ENCODE measurements around the gene F5.
"Not testable (repeated sequence)": the region's sequence is repeated elsewhere in the genome, so short reads cannot be mapped to it uniquely, and the experiment has no call there.

The F5 gene

GRCh38 chr1:169514566-169515270 lies 71.6 kb downstream of the F5 start:
- H3K9me3 Mint-ChIP-seq (ENCODE audit: low read depth), result no peaks in the 10 kb centered on the region
- H3K27ac Mint-ChIP-seq, result no peak overlapping the region
- H3K4me3 Mint-ChIP-seq, result no peak overlapping the region
- H3K4me1 Mint-ChIP-seq (ENCODE audit: low read depth), result peaks cover 4% of the 10 kb centered on the region
- H3K36me3 Mint-ChIP-seq, result peaks cover 45% of the 10 kb centered on the region
- no peaks in the 10 kb centered on the region for H3K27me3 Mint-ChIP-seq

GRCh38 chr1:169513208-169513607 lies 73.1 kb downstream of the F5 start:
- Mint-ChIP-seq H3K36me3 (peaks cover 36% of the 10 kb centered on the region), H3K27ac (no peak overlapping the region)

GRCh38 chr1:169511316-169512005 lies 74.8 kb downstream of the F5 start:
- Mint-ChIP-seq H3K9me3 (ENCODE audit: low read depth) (no peaks in the 10 kb centered on the region), H3K36me3 (peaks cover 29% of the 10 kb centered on the region), H3K27ac (no peak overlapping the region), H3K27me3 (no peaks in the 10 kb centered on the region), H3K4me1 (ENCODE audit: low read depth) (peaks cover 17% of the 10 kb centered on the region), H3K4me3 (no peak overlapping the region)

More at GRCh38 chr1:169513208-169513607, 73.1 kb downstream of the F5 start:
- Mint-ChIP-seq H3K9me3 (ENCODE audit: low read depth) (no peaks in the 10 kb centered on the region), H3K4me1 (ENCODE audit: low read depth) (peaks cover 16% of the 10 kb centered on the region), H3K4me3 (no peak overlapping the region), H3K27me3 (no peaks in the 10 kb centered on the region)

- no peak overlapping the region for H3K4me3 Mint-ChIP-seq
- no peaks in the 10 kb centered on the region for H3K27me3 Mint-ChIP-seq
- no peaks in the 10 kb centered on the region for H3K9me3 Mint-ChIP-seq (ENCODE audit: low read depth)
- no peak overlapping the region for H3K27ac Mint-ChIP-seq
- H3K36me3 Mint-ChIP-seq, result peaks cover 19% of the 10 kb centered on the region
- H3K4me1 Mint-ChIP-seq (ENCODE audit: low read depth), result peaks cover 17% of the 10 kb centered on the region
Measured at GRCh38 chr1:169510060-169510459, 76.2 kb downstream of the F5 start.

- Mint-ChIP-seq H3K9me3 (ENCODE audit: low read depth) (no peaks in the 10 kb centered on the region), H3K36me3 (peaks cover 13% of the 10 kb centered on the region), H3K27ac (no peak overlapping the region), H3K27me3 (no peaks in the 10 kb centered on the region), H3K4me3 (no peak overlapping the region), H3K4me1 (ENCODE audit: low read depth) (peaks cover 17% of the 10 kb centered on the region)
Measured at GRCh38 chr1:169509354-169509753, 76.9 kb downstream of the F5 start.

- peaks cover 15% of the 10 kb centered on the region for H3K36me3 Mint-ChIP-seq
- H3K4me1 Mint-ChIP-seq (ENCODE audit: low read depth), result peaks cover 17% of the 10 kb centered on the region
- no peaks in the 10 kb centered on the region for H3K9me3 Mint-ChIP-seq (ENCODE audit: low read depth)
- H3K27ac Mint-ChIP-seq, result no peak overlapping the region
- no peaks in the 10 kb centered on the region for H3K27me3 Mint-ChIP-seq
- peak overlapping the region; percentile 14 for H3K4me3 Mint-ChIP-seq
Measured at GRCh38 chr1:169508432-169509338, 77.6 kb downstream of the F5 start.

- Mint-ChIP-seq H3K27ac (no peak overlapping the region), H3K9me3 (ENCODE audit: low read depth) (no peaks in the 10 kb centered on the region), H3K27me3 (no peaks in the 10 kb centered on the region), H3K4me3 (no peak overlapping the region), H3K4me1 (ENCODE audit: low read depth) (peaks cover 17% of the 10 kb centered on the region), H3K36me3 (peaks cover 8% of the 10 kb centered on the region)
Measured at GRCh38 chr1:169507413-169507812, 78.9 kb downstream of the F5 start.

- not testable (repeated sequence) for H3K27me3 Mint-ChIP-seq; H3K4me3 Mint-ChIP-seq; H3K4me1 Mint-ChIP-seq (ENCODE audit: low read depth); H3K9me3 Mint-ChIP-seq (ENCODE audit: low read depth); H3K36me3 Mint-ChIP-seq; H3K27ac Mint-ChIP-seq
Measured at GRCh38 chr1:169503601-169504000, 82.7 kb downstream of the F5 start.

- Mint-ChIP-seq H3K9me3 (ENCODE audit: low read depth) (no peaks in the 10 kb centered on the region), H3K4me1 (ENCODE audit: low read depth) (peaks cover 2% of the 10 kb centered on the region), H3K27me3 (no peaks in the 10 kb centered on the region), H3K4me3 (no peak overlapping the region), H3K36me3 (peaks cover 18% of the 10 kb centered on the region), H3K27ac (no peak overlapping the region)
Measured at GRCh38 chr1:169499807-169500206, 86.5 kb downstream of the F5 start.

- Mint-ChIP-seq H3K27me3 (peaks cover 2% of the 10 kb centered on the region), H3K9me3 (ENCODE audit: low read depth) (no peaks in the 10 kb centered on the region), H3K4me3 (no peak overlapping the region)
Measured at GRCh38 chr1:169497317-169497716, 89.0 kb downstream of the F5 start.

GRCh38 chr1:169495916-169496315 lies 90.4 kb downstream of the F5 start:
- peaks cover 2% of the 10 kb centered on the region for H3K27me3 Mint-ChIP-seq
- peaks cover 15% of the 10 kb centered on the region for H3K36me3 Mint-ChIP-seq
- H3K27ac Mint-ChIP-seq, result no peak overlapping the region
- no peaks in the 10 kb centered on the region for H3K9me3 Mint-ChIP-seq (ENCODE audit: low read depth)
- H3K4me1 Mint-ChIP-seq (ENCODE audit: low read depth), result peaks cover 2% of the 10 kb centered on the region
- no peak overlapping the region for H3K4me3 Mint-ChIP-seq

More at GRCh38 chr1:169497317-169497716, 89.0 kb downstream of the F5 start:
- Mint-ChIP-seq H3K4me1 (ENCODE audit: low read depth) (peaks cover 2% of the 10 kb centered on the region), H3K27ac (no peak overlapping the region), H3K36me3 (peaks cover 15% of the 10 kb centered on the region)

GRCh38 chr1:169495046-169495775 lies 91.1 kb downstream of the F5 start:
- Mint-ChIP-seq H3K36me3 (peaks cover 12% of the 10 kb centered on the region), H3K9me3 (ENCODE audit: low read depth) (no peaks in the 10 kb centered on the region), H3K27me3 (peaks cover 2% of the 10 kb centered on the region)

GRCh38 chr1:169494343-169494742 lies 91.9 kb downstream of the F5 start:
- H3K4me3 Mint-ChIP-seq, result no peak overlapping the region
- H3K9me3 Mint-ChIP-seq (ENCODE audit: low read depth), result no peaks in the 10 kb centered on the region
- H3K36me3 Mint-ChIP-seq, result peaks cover 12% of the 10 kb centered on the region
- no peak overlapping the region for H3K27ac Mint-ChIP-seq
- H3K4me1 Mint-ChIP-seq (ENCODE audit: low read depth), result peaks cover 4% of the 10 kb centered on the region
- H3K27me3 Mint-ChIP-seq, result peaks cover 2% of the 10 kb centered on the region

More at GRCh38 chr1:169495046-169495775, 91.1 kb downstream of the F5 start:
- peaks cover 2% of the 10 kb centered on the region for H3K4me1 Mint-ChIP-seq (ENCODE audit: low read depth)
- no peak overlapping the region for H3K4me3 Mint-ChIP-seq
- H3K27ac Mint-ChIP-seq, result no peak overlapping the region

GRCh38 chr1:169493251-169493650 lies 93.0 kb downstream of the F5 start:
- H3K4me1 Mint-ChIP-seq (ENCODE audit: low read depth), result peaks cover 9% of the 10 kb centered on the region
- H3K27me3 Mint-ChIP-seq, result peaks cover 2% of the 10 kb centered on the region
- H3K27ac Mint-ChIP-seq, result no peak overlapping the region
- H3K4me3 Mint-ChIP-seq, result no peak overlapping the region
- peaks cover 6% of the 10 kb centered on the region for H3K36me3 Mint-ChIP-seq
- H3K9me3 Mint-ChIP-seq (ENCODE audit: low read depth), result no peaks in the 10 kb centered on the region

All from activated naive CD8-positive, alpha-beta T cell (primary cell).